ENCODE results near the gene PCDH9. TPM values are rescaled to one million over a fixed set of nuclear protein-coding genes. Genes with fewer than 3 reads are reported as not detected.

PCDH9 gene
- total RNA-seq, 1 donor from 2014 or later, result 9.8 TPM

GRCh38 chr13:66781241-66781640 lies 448.9 kb downstream of the PCDH9 start:
- DNase-seq (ENCODE audit: low spot score), result no peak
- Mint-ChIP-seq H3K27ac (ENCODE audit: unreplicated experiment) (no peak overlapping the region), H3K9me3 (ENCODE audit: low read depth) (no peaks in the 10 kb centered on the region), H3K36me3 (ENCODE audit: low read depth) (no peaks in the 10 kb centered on the region), H3K4me3 (ENCODE audit: unreplicated experiment) (no peak overlapping the region), H3K27me3 (ENCODE audit: low read depth) (no peaks in the 10 kb centered on the region), H3K4me1 (ENCODE audit: low read depth) (no peaks in the 10 kb centered on the region)
- TF ChIP-seq CTCF (IDR thresholded peaks at IDR 0.05), result no peak

GRCh38 chr13:66780814-66781213 lies 449.3 kb downstream of the PCDH9 start:
- Mint-ChIP-seq H3K4me3 (ENCODE audit: unreplicated experiment) (no peak overlapping the region), H3K4me1 (ENCODE audit: low read depth) (no peaks in the 10 kb centered on the region)
- DNase-seq (ENCODE audit: low spot score), result no peak

GRCh38 chr13:66778461-66778860 lies 451.7 kb downstream of the PCDH9 start:
- H3K36me3 Mint-ChIP-seq (ENCODE audit: low read depth), result no peaks in the 10 kb centered on the region
- no peaks in the 10 kb centered on the region for H3K9me3 Mint-ChIP-seq (ENCODE audit: low read depth)
- H3K27ac Mint-ChIP-seq (ENCODE audit: unreplicated experiment), result no peak overlapping the region
- TF ChIP-seq CTCF (IDR thresholded peaks at IDR 0.05), result no peak
- H3K4me3 Mint-ChIP-seq (ENCODE audit: unreplicated experiment), result no peak overlapping the region
- DNase-seq (ENCODE audit: low spot score), result no peak
- H3K27me3 Mint-ChIP-seq (ENCODE audit: low read depth), result no peaks in the 10 kb centered on the region
- H3K4me1 Mint-ChIP-seq (ENCODE audit: low read depth), result no peaks in the 10 kb centered on the region

More at GRCh38 chr13:66780814-66781213, 449.3 kb downstream of the PCDH9 start:
- no peaks in the 10 kb centered on the region for H3K36me3 Mint-ChIP-seq (ENCODE audit: low read depth)
- H3K27ac Mint-ChIP-seq (ENCODE audit: unreplicated experiment), result no peak overlapping the region
- TF ChIP-seq CTCF (IDR thresholded peaks at IDR 0.05), result no peak
- H3K27me3 Mint-ChIP-seq (ENCODE audit: low read depth), result no peaks in the 10 kb centered on the region
- no peaks in the 10 kb centered on the region for H3K9me3 Mint-ChIP-seq (ENCODE audit: low read depth)

GRCh38 chr13:66775196-66775595 lies 454.9 kb downstream of the PCDH9 start:
- Mint-ChIP-seq H3K9me3 (ENCODE audit: low read depth) (no peaks in the 10 kb centered on the region), H3K27ac (ENCODE audit: unreplicated experiment) (no peak overlapping the region), H3K4me3 (ENCODE audit: unreplicated experiment) (no peak overlapping the region), H3K36me3 (ENCODE audit: low read depth) (no peaks in the 10 kb centered on the region), H3K27me3 (ENCODE audit: low read depth) (no peaks in the 10 kb centered on the region), H3K4me1 (ENCODE audit: low read depth) (no peaks in the 10 kb centered on the region)
- DNase-seq (ENCODE audit: low spot score), result no peak
- TF ChIP-seq CTCF (IDR thresholded peaks at IDR 0.05), result no peak

GRCh38 chr13:66774046-66774445 lies 456.1 kb downstream of the PCDH9 start:
- Mint-ChIP-seq H3K4me1 (ENCODE audit: low read depth) (no peaks in the 10 kb centered on the region), H3K27ac (ENCODE audit: unreplicated experiment) (no peak overlapping the region), H3K9me3 (ENCODE audit: low read depth) (no peaks in the 10 kb centered on the region), H3K27me3 (ENCODE audit: low read depth) (no peaks in the 10 kb centered on the region), H3K36me3 (ENCODE audit: low read depth) (no peaks in the 10 kb centered on the region), H3K4me3 (ENCODE audit: unreplicated experiment) (no peak overlapping the region)
- no peak for DNase-seq (ENCODE audit: low spot score)
- no peak for TF ChIP-seq CTCF (IDR thresholded peaks at IDR 0.05)
